A549 (cell line): ENCODE results near the gene ADCY2.

Experiments
- CBX2 ChIP-seq: fragments of 200-600 bp; sonication (generic); IDR thresholded peaks from 2 replicates; pipeline ENCODE4 v1.6.1; 2016; ENCODE audit warnings: low read depth, mild to moderate bottlenecking, borderline replicate concordance
- CTCF ChIP-seq: fragments of >200 bp; sonication (Bioruptor Twin); formaldehyde crosslinking; IDR thresholded peaks from 3 replicates; pipeline ENCODE4 v1.5.1; 2016
- GATA3 ChIP-seq: IDR thresholded peaks from 2 replicates; pipeline ENCODE4 v1.6.1; 2012; ENCODE audit warnings: borderline replicate concordance
- HOXB5 ChIP-seq: fragments of 250-450 bp; sonication (Bioruptor Pico); IDR thresholded peaks from 2 replicates; pipeline ENCODE4 v1.5.0; 2020; ENCODE audit warnings: mild to moderate bottlenecking, moderate library complexity
- JUN ChIP-seq, 2 experiments: fragments of >200 bp; sonication (Bioruptor Twin); formaldehyde crosslinking; IDR thresholded peaks; 2 replicates in 1 of 2; 3 replicates in 1 of 2; pipeline ENCODE4 v1.6.1; 2016 to 2017
- POLR2A ChIP-seq: IDR thresholded peaks from 2 replicates; pipeline ENCODE4 v1.6.1; 2012; ENCODE audit warnings: mild to moderate bottlenecking, low read length
- REST ChIP-seq: fragments of 200-600 bp; sonication (generic); IDR thresholded peaks from 2 replicates; pipeline ENCODE4 v1.6.1; 2016; ENCODE audit warnings: antibody characterized with exemption, mild to moderate bottlenecking, moderate library complexity
- RNF2 ChIP-seq: fragments of 200-600 bp; sonication (generic); IDR thresholded peaks from 2 replicates; pipeline ENCODE4 v1.6.1; 2016; ENCODE audit warnings: low read depth, mild to moderate bottlenecking, antibody characterized with exemption, moderate library complexity, borderline replicate concordance
- TP53 ChIP-seq: fragments of 250-450 bp; sonication (Bioruptor Pico); IDR thresholded peaks from 2 replicates; pipeline ENCODE4 v1.5.0; 2021; ENCODE audit warnings: mild to moderate bottlenecking, moderate library complexity
- ZFP36 ChIP-seq: fragments of 450-650 bp; IDR thresholded peaks from 2 replicates; pipeline ENCODE4 v1.6.1; 2014; ENCODE audit warnings: borderline replicate concordance; ENCODE audit not compliant: partially characterized antibody

GRCh38 chr5:7793895-7794294 lies 398.0 kb downstream of the ADCY2 start:
- TF ChIP-seq GATA3 (no peak), HOXB5 (CRISPR knock-in tag) (no peak), JUN (IDR thresholded peaks at IDR 0.05) (no peak), POLR2A (no peak), CTCF (no peak), REST (no peak), CBX2 (no peak), ZFP36 (no peak), TP53 (CRISPR knock-in tag) (no peak), RNF2 (no peak)
